Activated CD4-positive, alpha-beta T cell treated with anti-CD3 and anti-CD28 coated beads, Interleukin-2, amount 10 ng/mL, durations not matched to agents 7 days and 5 days (primary cell): ENCODE data around the gene ZNF436. TPM values are rescaled to one million over a fixed set of nuclear protein-coding genes. Genes with fewer than 3 reads are reported as not detected.
"Not testable (repeated sequence)": the region's sequence is repeated elsewhere in the genome, so short reads cannot be mapped to it uniquely, and the experiment has no call there.

Source experiments
- CTCF ChIA-PET: fragments of 350-600 bp; sonication (Branson Sonifier 250); formaldehyde crosslinking; loops from one replicate; lab custom pipeline; 2021; ENCODE audit warnings: antibody characterized with exemption; lab: Charles Lee
- POLR2A ChIA-PET: fragments of 350-600 bp; sonication (Branson Sonifier 250); formaldehyde crosslinking; loops from one replicate; lab custom pipeline; 2021; ENCODE audit warnings: antibody characterized with exemption; lab: Charles Lee
- DNase-seq: peaks from one replicate; pipeline ENCODE4 v3.0.0-alpha.2; 2020
- H3K27ac Mint-ChIP-seq: one replicate; pipeline ENCODE4 v1.8.0; 2021; ENCODE audit warnings: mild to moderate bottlenecking, moderate library complexity, mixed read lengths
- H3K27me3 Mint-ChIP-seq: one replicate; pipeline ENCODE4 v1.8.0; 2021; ENCODE audit warnings: mixed read lengths
- H3K36me3 Mint-ChIP-seq: one replicate; pipeline ENCODE4 v1.8.0; 2021; ENCODE audit warnings: low read depth, mixed read lengths
- H3K4me1 Mint-ChIP-seq: one replicate; pipeline ENCODE4 v1.8.0; 2021; ENCODE audit warnings: mixed read lengths
- H3K4me3 Mint-ChIP-seq: one replicate; pipeline ENCODE4 v1.8.0; 2021; ENCODE audit warnings: mild to moderate bottlenecking, moderate library complexity, mixed read lengths
- H3K9me3 Mint-ChIP-seq: one replicate; pipeline ENCODE4 v1.8.0; 2021; ENCODE audit warnings: mixed read lengths
- total RNA-seq, 2 experiments: library from RNA; stranded (reverse); gene quantifications; one replicate each; pipeline ENCODE4 v1.2.3, GENCODE V29; 2021

Gene ZNF436
- total RNA-seq, 2 experiments from 2014 or later, result 6.7 to 8.1 TPM

DNA sequence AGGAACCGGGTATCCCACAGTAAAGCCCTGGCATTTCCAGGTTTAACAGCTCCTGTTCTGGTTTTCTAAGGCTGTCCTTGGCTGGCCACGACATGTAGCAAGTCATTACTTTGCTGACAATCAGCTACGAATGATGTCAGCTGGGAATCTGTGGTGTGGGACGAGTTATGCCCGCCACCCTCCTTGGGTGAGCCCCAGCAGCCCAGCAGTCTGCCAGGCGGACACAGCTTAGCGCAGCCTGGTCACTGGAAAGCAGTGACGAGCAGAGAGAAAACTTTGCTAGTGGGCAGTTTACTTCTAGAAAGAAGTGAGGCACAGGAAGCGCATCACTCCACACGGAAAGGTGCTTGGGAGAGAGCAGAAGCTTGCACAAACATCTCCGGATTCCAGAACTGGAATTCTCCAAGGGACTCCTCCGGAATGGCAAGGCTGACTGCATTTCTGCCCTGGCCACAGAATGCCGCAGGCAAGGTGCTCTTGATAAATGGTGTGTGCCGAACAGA is 15.5 kb upstream of the ZNF436 start:
- no peak overlapping the region for H3K4me3 Mint-ChIP-seq
- H3K4me1 Mint-ChIP-seq, result no peaks in the 10 kb centered on the region
- no peaks in the 10 kb centered on the region for H3K27me3 Mint-ChIP-seq
- ChIA-PET POLR2A (no interaction called here), CTCF (interaction anchor here (2.5 kb wide), 1 partner anchor 9 kb away, joined by 5 read pairs; no protein-coding TSS in a partner anchor)
- H3K36me3 Mint-ChIP-seq, result no peaks in the 10 kb centered on the region
- H3K27ac Mint-ChIP-seq, result no peak overlapping the region
- DNase-seq, result no peak
- H3K9me3 Mint-ChIP-seq, result no peaks in the 10 kb centered on the region

DNA sequence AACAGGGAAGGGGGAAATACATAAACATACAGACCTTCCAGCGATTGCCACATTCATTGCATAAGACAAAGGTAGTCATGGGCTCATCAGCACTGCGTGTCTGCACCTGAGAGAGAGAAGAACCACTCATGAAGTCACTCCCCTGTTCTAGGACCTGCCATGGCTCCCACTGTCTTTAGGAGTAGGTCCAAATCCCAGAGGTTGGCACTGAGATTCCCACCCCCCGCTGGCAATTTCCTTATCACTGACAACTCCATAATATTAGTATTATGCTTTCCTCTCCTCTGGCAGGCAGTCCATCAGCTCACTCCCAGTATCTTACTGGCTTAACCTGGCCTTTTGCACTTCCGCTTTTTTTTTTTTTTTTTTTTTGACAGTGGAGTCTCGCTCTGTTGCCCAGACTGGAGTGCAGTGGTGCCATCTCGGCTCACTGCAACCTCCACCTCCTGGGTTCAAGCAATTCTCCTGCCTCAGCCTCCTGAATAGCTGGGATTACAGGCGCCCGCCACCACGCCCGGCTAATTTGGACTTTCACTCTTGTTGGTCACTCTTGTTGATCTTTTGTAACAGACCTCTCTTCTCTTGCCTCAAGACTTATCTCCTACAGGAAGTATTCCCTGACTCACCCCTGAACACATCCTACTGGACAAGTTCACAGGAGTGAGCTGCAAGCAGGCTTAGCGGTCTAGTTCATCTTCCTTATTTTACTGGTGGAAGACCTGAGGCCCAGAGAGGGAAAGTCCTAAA is 14.8 kb upstream of the ZNF436 start:
- Mint-ChIP-seq H3K9me3 (no peaks in the 10 kb centered on the region), H3K27me3 (no peaks in the 10 kb centered on the region), H3K4me1 (no peaks in the 10 kb centered on the region), H3K36me3 (no peaks in the 10 kb centered on the region), H3K27ac (no peak overlapping the region), H3K4me3 (no peak overlapping the region)
- no peak for DNase-seq
- ChIA-PET POLR2A (no interaction called here), CTCF (interaction anchor here (2.5 kb wide), 1 partner anchor 10 kb away, joined by 5 read pairs; no protein-coding TSS in a partner anchor)

DNA sequence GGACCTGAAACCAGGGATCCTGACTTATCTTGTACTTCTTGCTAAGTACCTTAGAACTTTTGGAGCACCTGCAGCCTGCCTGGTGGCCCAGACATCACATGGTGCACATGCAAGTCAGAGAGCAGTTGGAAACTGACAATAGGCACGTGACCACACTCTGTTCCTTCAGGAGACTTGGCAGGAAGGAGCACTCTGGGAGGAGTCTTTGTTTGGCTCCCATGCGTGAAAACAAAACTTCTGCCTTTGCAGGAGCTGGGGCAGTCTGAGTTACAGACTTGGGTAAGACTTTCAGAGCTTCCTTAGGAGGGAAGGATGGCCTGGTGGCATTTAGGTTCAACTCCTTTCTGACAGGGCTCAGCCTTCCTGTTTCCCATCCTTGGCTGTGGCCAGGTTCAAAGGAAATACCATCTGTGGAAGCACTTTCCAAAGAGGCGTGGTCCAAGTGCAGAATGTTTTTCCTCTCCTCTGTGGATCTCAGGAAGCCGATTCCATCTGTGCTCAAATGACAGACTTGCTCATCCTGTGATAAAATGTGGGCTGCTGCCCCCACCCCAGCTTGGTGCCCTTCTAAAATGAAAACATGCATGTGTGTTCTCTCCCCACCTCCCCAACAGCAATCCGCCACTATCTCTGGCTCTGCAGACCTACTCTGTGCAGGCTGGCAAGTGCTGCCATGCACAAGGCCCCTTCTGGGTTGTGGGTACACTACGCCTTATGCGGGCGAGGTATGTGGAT is 14.1 kb upstream of the ZNF436 start:
- Mint-ChIP-seq H3K27me3 (no peaks in the 10 kb centered on the region), H3K4me1 (no peaks in the 10 kb centered on the region), H3K9me3 (no peaks in the 10 kb centered on the region), H3K36me3 (no peaks in the 10 kb centered on the region), H3K4me3 (no peak overlapping the region), H3K27ac (no peak overlapping the region)
- CTCF ChIA-PET, result interaction anchor here (2.5 kb wide), 1 partner anchor 11 kb away, joined by 5 read pairs; no protein-coding TSS in a partner anchor
- POLR2A ChIA-PET, result no interaction called here
- no peak for DNase-seq

DNA sequence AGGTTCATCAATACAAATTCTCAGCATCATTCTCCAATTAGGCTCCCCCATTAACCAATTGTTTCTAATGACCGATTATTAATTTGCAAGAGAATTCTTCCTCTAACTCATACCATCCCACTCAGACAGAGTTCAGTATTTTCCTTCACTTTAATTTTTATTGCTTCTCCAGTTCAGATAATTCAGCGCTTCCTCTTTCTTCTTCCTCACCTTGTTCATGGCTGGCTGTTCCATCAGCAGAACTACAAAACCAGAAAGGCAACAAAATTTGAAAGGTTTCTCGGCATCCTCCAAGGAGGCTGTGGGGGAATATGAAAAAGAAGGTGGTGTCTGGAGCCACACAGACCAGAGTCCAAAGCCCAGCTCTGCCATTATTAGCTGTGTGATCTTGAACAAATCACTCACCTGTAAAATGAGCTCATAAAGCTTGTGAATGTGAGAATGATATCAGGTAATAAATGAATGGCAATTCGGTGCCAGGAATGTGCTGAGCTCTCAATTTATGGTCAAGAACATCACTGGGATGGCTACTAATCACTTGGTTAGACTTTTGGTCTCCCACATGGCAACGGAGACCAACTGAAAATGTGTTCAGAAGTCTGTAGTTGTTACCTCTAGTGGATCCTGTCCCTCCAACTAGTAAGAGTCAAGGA is 11.7 kb upstream of the ZNF436 start:
- H3K27ac Mint-ChIP-seq, result no peak overlapping the region
- CTCF ChIA-PET, result interaction anchor here (0.5 to 0.9 kb wide), 2 partner anchors 9 to 83 kb away, joined by 3 to 4 read pairs; no protein-coding TSS in a partner anchor
- POLR2A ChIA-PET, result no interaction called here
- no peaks in the 10 kb centered on the region for H3K4me1 Mint-ChIP-seq
- H3K27me3 Mint-ChIP-seq, result no peaks in the 10 kb centered on the region
- no peak for DNase-seq
- H3K36me3 Mint-ChIP-seq, result no peaks in the 10 kb centered on the region
- H3K4me3 Mint-ChIP-seq, result no peak overlapping the region
- H3K9me3 Mint-ChIP-seq, result no peaks in the 10 kb centered on the region

DNA sequence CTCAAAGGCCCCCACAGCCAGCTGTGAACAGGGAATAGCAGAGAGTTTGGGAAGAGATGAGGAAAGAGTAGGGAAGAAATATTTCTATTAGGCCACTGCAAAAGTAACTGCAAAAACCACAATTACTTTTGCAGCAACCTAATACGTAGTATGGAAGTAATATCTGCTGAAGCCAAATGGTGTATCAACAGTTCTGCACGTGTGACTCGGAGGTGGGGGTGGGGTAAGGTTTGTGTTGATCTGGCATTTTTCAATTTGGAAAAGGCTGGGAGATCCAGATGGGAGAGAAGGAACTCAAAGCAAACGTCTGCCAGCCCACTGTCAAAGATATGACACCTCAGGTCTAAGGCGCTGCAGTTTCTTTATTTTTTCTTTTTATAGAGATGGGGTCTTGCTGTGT is 11.1 kb upstream of the ZNF436 start:
- ChIA-PET POLR2A (no interaction called here), CTCF (no interaction called here)
- Mint-ChIP-seq H3K4me1 (no peaks in the 10 kb centered on the region), H3K27me3 (no peaks in the 10 kb centered on the region), H3K4me3 (no peak overlapping the region), H3K27ac (no peak overlapping the region), H3K9me3 (no peaks in the 10 kb centered on the region), H3K36me3 (no peaks in the 10 kb centered on the region)
- DNase-seq, result no peak

DNA sequence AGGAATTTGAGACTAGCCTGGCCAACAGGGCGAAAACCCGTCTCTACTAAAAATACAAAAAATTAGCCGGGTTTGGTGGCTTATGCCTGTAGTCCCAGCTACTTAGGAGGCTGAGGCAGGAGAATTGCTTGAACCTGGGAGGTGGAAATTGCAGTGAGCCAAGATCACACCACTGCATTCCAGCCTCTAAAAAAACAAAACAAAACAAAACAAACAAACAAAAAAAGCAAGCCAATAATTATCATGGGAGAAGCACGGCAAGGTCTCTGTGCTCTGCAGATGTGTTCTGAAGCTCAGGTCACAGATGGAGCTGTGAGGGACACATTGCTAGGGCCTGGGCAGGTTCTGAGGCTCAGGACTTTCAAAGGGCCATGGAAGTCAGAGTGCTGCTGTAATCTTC is 10.6 kb upstream of the ZNF436 start:
- H3K27ac Mint-ChIP-seq, H3K4me1 Mint-ChIP-seq, POLR2A ChIA-PET, DNase-seq, H3K9me3 Mint-ChIP-seq, H3K36me3 Mint-ChIP-seq, H3K4me3 Mint-ChIP-seq, H3K27me3 Mint-ChIP-seq: not testable (repeated sequence)
- CTCF ChIA-PET, result interaction anchor here (0.7 kb wide), 1 partner anchor 882 kb away, joined by 4 read pairs; no protein-coding TSS in a partner anchor

DNA sequence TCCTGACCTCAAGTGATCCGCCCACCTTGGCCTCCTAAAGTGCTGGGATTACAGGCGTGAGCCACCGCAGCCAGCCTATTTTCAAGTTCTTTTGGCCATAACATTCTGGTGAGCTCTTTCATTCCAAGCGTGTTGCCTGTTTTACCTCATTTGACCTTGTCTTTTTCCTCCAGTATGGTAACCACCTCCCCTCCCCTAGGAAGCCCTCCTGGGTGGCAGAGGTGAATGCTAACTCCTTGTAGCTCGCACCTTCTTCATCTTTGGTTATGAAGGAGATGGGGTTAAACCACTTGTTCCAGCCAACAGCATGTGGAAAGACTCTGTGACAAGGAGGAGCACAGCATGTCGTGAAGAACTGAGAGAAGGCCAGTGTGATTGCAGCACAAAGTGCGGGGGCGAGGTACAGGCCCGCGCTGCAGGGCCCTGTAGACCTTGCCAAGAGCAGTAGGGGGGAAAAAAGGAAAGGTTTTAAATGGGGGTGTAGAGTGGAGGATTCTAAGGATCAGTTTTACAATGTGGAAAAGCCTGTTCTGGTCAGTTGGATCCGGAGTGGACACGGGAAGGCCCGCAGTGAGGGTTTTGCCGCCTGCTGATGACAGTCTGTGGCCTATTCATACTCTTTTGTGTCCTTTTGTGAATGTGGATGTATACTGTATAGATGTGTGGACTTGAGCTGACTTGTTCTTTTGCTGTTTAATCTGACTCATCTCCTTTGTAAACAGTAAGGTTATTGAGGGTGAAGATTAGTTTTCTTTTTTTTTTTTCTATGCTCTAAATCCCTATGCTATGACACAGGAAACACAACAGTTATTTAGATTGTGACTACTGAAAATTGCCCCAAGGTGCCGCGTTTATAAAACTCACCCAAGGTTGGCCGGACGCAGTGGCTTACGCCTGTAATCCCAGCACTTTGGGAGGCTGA is 7.5 kb upstream of the ZNF436 start:
- no peak overlapping the region for H3K4me3 Mint-ChIP-seq
- H3K27me3 Mint-ChIP-seq, result no peaks in the 10 kb centered on the region
- no peak for DNase-seq
- ChIA-PET POLR2A (no interaction called here), CTCF (interaction anchor here (0.6 kb wide), 1 partner anchor 626 kb away, joined by 3 read pairs; no protein-coding TSS in a partner anchor)
- no peak overlapping the region for H3K27ac Mint-ChIP-seq
- no peaks in the 10 kb centered on the region for H3K9me3 Mint-ChIP-seq
- H3K4me1 Mint-ChIP-seq, result no peaks in the 10 kb centered on the region
- no peaks in the 10 kb centered on the region for H3K36me3 Mint-ChIP-seq

DNA sequence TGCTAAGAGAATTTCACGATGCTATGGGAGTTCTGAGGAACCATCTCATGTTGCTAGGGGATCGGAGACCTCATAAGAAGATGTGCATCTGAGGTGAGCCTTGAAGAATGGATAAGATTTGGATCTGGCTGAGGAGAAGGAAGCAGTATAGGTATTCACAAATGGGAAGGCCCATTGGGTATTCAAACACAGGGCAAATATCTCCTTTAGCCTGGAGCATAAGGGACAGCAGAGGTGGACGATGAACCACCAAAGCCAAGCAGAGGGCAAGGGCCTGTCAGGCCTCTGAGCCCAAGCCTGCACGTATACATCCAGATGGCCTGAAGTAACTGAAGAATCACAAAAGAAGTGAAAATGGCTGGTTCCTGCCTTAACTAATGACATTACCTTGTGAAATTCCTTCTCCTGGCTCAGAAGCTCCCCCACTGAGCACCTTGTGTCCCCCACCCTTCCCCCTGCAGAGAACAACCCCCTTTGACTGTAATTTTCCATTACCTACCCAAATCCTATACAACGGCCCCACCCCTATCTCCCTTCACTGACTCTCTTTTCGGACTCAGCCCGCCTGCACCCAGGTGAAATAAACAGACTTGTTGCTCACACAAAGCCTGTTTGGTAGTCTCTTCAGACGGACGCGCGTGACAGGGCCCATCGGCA is 4.6 kb upstream of the ZNF436 start:
- ChIA-PET CTCF (interaction anchor here (0.6 kb wide), 1 partner anchor 916 kb away, joined by 3 read pairs; no protein-coding TSS in a partner anchor), POLR2A (interaction anchor here (0.6 kb wide), 1 partner anchor 90 kb away, joined by 5 read pairs; no protein-coding TSS in a partner anchor)

DNA sequence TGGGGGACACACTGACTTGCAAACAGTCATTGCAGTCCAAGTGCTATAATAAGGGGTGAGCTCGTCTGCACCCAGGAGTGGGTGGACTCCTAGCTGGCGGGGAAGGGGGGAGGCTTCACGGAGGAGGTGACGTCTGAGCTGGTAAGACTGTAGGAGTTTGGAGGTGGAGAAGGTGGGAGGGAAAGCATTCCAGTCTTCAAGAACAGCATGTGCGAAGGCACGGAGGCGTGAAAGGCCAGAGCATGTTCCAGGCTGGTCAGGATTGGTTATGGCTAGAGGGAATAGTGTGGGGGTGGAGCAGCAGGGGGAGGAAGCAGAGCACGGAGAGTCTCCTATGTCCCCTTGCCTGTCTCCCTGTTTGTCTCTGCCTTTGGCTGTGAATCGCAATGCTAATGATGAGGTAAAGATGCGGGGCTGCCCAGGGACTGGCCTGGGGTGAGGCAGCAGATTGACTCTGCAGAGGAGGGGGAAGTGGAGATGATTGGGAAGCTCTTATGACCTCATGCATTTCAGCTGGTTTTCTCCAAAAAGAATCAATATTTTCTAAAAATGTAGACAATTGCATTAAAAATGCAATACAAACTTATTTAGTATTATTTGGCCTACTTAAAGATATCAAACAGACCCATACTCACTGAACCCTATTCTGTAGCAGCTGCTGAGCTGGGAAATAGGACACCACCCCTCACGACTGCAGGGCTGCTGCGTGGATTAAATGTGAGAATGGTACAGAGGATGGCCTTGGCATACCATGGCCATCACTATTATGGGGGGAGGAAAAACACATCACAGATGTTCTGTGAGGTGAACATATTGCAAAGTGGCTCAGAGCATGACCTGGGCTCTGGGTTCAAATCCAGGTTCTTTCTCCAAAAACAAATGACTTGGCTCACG is 2.6 kb upstream of the ZNF436 start:
- H3K4me1 Mint-ChIP-seq, result peaks cover 25% of the 10 kb centered on the region
- ChIA-PET CTCF (interaction anchor here (0.8 to 1.2 kb wide), 3 partner anchors 9 to 124 kb away, joined by 3 read pairs; no protein-coding TSS in a partner anchor), POLR2A (no interaction called here)
- no peak overlapping the region for H3K27ac Mint-ChIP-seq
- peaks cover 8% of the 10 kb centered on the region for H3K36me3 Mint-ChIP-seq
- H3K9me3 Mint-ChIP-seq, result no peaks in the 10 kb centered on the region
- H3K27me3 Mint-ChIP-seq, result no peaks in the 10 kb centered on the region
- no peak for DNase-seq
- no peak overlapping the region for H3K4me3 Mint-ChIP-seq

More for the DNA sequence above, 4.6 kb upstream of the ZNF436 start:
- not testable (repeated sequence) for H3K36me3 Mint-ChIP-seq, H3K27ac Mint-ChIP-seq, H3K4me3 Mint-ChIP-seq, H3K9me3 Mint-ChIP-seq, H3K27me3 Mint-ChIP-seq, DNase-seq
- peaks cover 18% of the 10 kb centered on the region for H3K4me1 Mint-ChIP-seq

DNA sequence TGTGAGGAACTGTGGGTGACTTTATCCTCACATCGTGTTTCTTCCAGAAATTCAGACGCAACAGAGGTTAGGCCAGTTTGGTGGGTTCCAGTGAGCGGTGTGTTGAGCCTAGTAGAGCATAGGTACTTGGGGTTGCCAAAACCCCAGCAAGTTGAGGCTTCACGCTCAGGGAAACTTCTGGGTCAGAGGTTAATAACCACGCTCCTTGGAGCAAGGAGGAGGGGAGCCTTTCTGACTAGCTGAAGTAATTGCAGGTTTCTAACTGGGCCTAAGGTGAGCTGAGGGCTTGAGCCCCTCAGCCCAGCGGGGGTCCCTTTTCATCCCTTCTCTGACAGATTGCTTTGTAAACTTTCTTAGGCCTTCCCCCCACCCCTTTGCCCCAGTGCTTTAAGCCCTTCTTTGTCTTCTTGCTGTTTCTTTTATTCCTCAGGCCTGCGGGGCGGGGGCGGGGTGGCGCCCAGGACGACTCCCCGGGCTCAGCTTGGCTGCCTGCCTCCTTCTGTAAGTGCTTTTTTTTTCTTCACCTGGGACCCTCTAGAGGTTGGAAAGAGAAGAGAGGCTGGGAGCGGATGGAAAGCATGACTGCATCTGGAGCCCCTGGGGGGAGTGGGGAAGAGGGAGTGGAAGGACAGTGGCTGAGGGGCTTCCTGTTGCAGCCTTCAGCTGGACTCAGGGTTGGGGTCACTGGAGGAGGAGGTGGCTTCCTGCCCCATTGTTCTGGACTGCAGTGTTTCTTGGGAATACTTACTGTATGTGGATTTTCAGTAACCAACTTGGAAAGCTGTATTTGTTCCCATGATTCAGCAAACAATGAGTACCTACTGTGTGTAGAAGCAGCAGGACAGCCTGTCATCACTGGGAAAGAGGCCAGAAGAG is 1.3 kb upstream of the ZNF436 start:
- POLR2A ChIA-PET, result no interaction called here

More for the DNA sequence above, 1.3 kb upstream of the ZNF436 start:
- CTCF ChIA-PET, result interaction anchor here (0.6 kb wide), 1 partner anchor 72 kb away, joined by 3 read pairs; no protein-coding TSS in a partner anchor
- DNase-seq, result no peak
- Mint-ChIP-seq H3K27me3 (no peaks in the 10 kb centered on the region), H3K27ac (no peak overlapping the region), H3K9me3 (peaks cover 6% of the 10 kb centered on the region), H3K36me3 (peaks cover 21% of the 10 kb centered on the region), H3K4me1 (peaks cover 36% of the 10 kb centered on the region), H3K4me3 (no peak overlapping the region)
